Measurements from ENCODE around the gene NEU2.
"Not testable (repeated sequence)": the region's sequence is repeated elsewhere in the genome, so short reads cannot be mapped to it uniquely, and the experiment has no call there.

Gene NEU2

DNA sequence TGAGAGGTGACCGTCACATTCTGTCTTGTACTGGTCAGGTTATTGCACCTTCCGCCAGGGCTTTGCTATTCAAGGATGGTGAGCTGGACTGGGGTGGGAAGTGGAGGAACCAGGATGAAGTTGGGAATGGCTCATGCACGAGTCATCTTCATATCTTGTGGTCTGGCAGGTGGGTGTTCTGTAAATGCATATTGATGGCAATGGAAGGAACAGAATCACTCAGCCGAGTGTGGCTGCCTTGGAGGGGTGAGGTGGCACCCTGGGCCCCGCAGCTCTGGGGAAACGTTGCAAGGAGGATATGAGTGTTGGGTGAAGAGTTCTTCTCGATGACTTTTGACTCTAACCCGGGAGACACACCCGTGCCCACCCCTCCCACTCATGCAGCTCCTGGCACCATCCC is 1.2 kb downstream of the NEU2 start:
- FAIRE-seq (no peak), DNase-seq (ENCODE audit: insufficient read length, low spot score) (no peak)

GRCh38 chr2:233034091-233034882 is 1.8 kb downstream of the NEU2 start:
- FAIRE-seq (no peak), DNase-seq (ENCODE audit: insufficient read length, low spot score) (no peak)

- DNase-seq (ENCODE audit: insufficient read length, low spot score) (no peak), FAIRE-seq (peak; percentile 99)
These were observed 3.1 kb downstream of the NEU2 start for GRCh38 chr2:233035426-233036161.

- FAIRE-seq = no peak
These were observed 3.8 kb downstream of the NEU2 start for GRCh38 chr2:233036162-233036838.

DNA sequence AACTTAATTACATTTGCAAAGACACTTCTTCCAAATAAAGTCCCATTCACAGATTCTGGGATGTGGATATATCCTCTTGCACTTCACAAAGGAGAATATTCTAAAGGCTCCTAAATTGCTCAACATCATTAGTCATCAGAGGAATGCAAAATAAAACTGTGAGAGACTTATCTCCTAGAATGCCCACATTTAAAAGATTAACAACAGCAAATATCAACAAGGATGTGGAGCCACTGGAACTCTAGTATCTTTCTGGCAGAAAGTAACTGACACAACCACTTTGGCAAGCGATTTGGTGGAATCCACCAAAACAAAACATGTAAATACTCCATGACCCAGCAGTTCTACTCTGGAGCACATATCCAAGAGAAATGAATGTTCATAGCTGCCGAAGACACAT is 4.6 kb downstream of the NEU2 start:
- FAIRE-seq (no peak), DNase-seq (ENCODE audit: insufficient read length, low spot score) (no peak)

More at GRCh38 chr2:233036162-233036838, 3.8 kb downstream of the NEU2 start:
- no peak for DNase-seq (ENCODE audit: insufficient read length, low spot score)

DNA sequence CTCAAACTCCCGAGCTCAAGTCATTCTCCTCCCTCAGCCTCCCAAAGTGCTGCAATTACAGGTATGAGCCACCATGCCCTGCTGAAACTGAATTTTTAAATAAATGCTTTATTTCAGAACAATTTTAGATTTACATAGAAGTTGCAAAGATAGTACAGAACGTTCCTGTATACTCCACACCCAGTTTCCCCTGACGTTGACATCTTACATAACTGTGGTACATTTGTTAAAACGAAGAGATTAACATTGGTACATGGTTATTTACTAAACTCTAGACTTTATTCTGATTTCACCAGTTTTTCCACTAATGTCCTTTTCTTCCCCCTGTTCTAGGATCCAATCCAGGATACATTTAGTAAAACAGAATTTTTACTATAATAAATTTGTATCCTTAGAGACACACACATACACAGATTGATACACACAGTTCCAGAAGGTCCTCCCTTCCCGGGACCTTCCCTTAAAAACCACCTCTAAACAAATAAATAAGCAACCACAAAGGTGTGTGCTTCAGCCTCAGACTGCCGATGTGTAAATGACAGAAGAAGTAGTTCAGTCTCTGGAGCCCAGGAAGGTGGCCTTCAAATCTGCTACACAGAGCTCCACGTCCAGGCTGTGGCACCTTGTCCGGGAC is 6.9 kb downstream of the NEU2 start:
- FAIRE-seq (no peak), DNase-seq (ENCODE audit: insufficient read length, low spot score) (no peak)

DNA sequence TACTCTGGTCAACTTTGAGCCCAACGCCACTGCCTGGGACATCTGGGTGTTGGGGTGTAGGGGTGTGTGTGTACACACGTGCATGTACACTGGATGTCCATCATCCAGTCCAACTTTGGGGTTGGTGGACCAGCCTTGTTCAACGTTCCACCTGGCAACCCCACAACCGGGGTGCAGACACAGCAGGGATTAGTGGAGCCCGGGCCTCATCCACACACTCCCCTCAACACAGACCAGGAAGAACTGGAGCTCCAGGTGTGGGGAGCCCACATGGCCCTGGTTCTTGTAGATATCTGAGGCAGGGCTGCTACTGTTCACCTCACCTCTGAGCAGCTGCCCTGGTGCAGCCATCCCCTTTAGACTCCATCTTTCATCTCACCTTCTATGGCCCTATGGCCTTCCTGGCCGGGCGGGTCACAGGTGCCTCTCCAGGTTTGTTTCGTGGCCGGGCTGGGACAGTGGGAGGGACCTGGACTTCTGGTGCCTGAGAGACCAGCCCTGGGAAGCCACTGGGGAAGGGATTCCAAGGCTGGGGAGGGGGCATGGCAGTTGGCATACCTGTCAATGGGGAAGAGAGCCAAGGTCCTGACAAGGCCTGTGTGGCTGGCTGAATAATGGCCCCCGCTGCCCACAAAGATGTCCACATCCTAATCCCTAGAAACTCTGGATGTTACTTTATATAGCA is 7.5 kb downstream of the NEU2 start:
- DNase-seq (ENCODE audit: insufficient read length, low spot score) = no peak
- FAIRE-seq = no peak

GRCh38 chr2:233040571-233040970 is 8.1 kb downstream of the NEU2 start:
- FAIRE-seq = no peak
- DNase-seq (ENCODE audit: insufficient read length, low spot score) = no peak

GRCh38 chr2:233041722-233042323 is 9.4 kb downstream of the NEU2 start:
- DNase-seq (ENCODE audit: insufficient read length, low spot score) (no peak), FAIRE-seq (no peak)

DNA sequence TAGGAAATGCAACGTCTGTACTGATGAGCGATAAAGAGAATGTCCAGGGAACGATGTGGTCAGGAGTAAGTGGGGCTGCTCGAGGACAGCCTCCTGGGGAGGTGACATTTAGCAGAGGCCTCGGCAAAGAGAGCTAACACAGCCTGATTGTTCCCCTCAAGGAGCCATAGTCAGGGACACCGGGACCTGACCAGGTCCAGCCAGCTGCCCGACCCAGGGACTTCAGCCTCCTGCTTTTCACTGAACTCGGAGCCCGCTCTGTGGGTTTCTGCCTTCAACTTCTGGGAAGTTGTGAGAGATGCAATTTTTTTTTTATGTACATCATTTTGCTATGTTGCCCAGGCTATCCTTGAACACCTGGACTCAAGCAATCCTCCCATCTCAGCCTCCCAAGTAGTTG is 10.1 kb downstream of the NEU2 start:
- DNase-seq (ENCODE audit: insufficient read length, low spot score) (no peak), FAIRE-seq (no peak)

DNA sequence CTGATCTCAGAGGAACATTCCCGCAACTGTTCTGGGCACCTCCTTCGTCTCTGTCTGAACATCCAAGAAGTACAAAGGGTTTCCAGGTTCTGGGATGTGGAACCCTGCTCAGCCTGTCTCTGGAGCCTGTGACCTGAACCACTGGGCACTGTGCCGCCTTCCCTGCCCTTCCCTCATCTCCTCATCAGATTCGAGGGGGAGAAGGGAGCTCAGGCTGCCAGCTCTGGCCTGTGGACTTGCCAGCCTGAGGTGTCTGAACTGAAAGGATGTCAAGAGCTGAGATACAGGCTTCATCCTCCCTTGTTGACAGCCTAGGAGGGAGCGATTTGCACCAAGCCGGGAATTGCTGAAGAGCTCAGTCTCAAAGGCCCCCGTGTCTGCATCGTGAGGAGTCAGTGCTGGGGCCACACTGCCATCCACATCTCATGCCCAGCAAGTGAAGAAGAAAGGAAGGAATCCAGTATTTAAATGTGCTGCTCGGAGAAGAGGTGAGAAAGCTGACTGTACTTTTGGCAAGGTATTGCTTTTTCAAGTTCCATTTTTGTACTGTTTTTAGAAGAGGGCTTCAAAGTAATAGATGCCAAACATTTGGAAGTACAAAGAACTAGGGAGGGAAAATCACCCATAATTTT is 12.6 kb downstream of the NEU2 start:
- DNase-seq (ENCODE audit: insufficient read length, low spot score) = no peak
- no peak for FAIRE-seq

DNA sequence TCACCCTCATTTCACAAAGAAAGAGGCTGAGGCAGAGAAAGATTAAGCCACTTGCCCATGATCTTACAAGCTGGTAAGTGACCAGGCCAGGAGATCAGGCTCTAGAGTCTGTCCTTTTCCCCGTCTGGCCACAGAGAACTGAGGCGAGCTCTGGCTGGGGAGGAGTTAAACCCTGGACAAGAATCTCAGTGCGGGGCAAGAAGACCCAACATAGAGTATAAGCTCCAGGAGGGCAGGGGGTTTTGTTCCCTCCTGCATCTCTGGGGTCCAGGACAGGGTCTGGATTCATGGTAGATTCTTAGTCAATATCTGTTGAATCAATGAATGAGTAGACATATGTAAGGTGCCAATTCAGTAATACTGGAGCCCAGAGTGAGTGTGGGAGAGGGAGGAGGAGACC is 14.7 kb downstream of the NEU2 start:
- no peak for DNase-seq (ENCODE audit: insufficient read length, low spot score)

GRCh38 chr2:233047667-233048066 is 15.2 kb downstream of the NEU2 start:
- no peak for DNase-seq (ENCODE audit: insufficient read length, low spot score)

More for the DNA sequence above, 14.7 kb downstream of the NEU2 start:
- FAIRE-seq = no peak

GRCh38 chr2:233048569-233049193 is 16.2 kb downstream of the NEU2 start:
- DNase-seq (ENCODE audit: insufficient read length, low spot score) (no peak), FAIRE-seq (no peak)

More at GRCh38 chr2:233047667-233048066, 15.2 kb downstream of the NEU2 start:
- no peak for FAIRE-seq

- DNase-seq (ENCODE audit: insufficient read length, low spot score) = no peak
- FAIRE-seq = no peak
These were observed 16.8 kb downstream of the NEU2 start for GRCh38 chr2:233049194-233049761.

DNA sequence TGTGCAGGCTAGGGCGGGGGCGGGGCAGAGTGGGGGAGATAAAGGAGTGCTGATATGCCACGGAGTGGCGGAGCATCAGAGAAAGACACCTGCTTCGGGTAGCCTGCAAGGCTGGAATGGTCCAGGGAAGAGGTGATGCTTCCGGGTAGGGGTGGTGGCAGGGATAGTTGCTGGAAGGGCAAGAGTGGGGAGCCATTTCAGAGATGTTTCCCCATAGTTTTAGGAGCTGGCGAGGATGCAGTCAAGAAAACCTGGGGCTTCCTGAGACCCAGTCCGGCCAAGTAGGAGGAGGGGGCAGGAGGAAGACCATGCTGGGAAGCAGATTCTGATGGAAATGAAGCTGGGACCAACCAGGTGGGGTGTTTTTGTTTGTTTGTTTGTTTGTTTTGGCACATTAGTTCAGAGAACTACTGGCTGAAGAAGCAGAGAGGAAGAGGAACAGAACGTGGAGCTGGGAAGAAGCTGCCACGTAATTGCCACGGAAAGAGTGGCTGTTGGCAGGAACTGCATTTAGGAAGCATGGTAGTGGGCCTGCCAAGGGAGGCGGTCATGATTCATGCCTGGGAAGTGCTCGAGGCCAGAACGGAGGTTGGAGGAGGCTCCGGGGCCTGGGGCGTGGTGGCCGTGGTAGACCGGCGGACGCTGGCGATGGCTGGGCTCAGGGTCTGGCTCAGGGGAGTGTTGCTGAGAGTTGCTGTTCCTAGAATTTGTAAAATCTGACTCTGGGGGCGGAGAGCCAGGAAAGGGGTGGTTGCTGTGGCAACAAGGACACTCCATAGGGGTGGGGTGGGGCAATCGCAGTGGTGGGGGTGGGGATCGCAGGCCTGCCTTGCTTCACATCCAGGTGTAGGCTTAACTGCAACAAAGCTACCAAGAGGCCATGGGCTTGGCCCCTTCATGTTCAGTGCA is 19.0 kb downstream of the NEU2 start:
- FAIRE-seq (no peak), DNase-seq (ENCODE audit: insufficient read length, low spot score) (no peak)

- FAIRE-seq; DNase-seq (ENCODE audit: insufficient read length, low spot score): not testable (repeated sequence)
These were observed 20.0 kb downstream of the NEU2 start for GRCh38 chr2:233052517-233052916.
